ENCODE results near the gene ATP8A1.

ATP8A1 gene

DNA sequence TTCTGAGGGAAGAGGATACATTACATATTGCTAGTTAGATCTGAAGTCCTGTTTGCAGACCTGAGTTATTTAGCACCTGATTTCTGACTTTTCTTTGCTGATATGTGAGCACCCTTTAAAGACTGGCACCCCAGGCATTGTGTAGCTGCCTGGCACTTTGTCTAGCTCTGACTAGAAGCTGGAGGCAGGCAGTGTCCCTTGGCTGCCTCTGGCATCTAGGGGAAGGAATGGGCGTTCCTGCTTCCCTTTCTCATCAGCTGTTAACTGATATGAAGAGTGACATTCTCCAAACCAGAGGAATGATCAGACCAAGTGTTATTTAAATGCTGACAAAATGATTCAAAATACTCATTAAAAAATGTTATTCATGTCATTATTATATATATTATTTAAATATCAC is 289.9 kb downstream of the ATP8A1 start:
- DNase-seq (ENCODE audit: low read depth, low spot score) = no peak

DNA sequence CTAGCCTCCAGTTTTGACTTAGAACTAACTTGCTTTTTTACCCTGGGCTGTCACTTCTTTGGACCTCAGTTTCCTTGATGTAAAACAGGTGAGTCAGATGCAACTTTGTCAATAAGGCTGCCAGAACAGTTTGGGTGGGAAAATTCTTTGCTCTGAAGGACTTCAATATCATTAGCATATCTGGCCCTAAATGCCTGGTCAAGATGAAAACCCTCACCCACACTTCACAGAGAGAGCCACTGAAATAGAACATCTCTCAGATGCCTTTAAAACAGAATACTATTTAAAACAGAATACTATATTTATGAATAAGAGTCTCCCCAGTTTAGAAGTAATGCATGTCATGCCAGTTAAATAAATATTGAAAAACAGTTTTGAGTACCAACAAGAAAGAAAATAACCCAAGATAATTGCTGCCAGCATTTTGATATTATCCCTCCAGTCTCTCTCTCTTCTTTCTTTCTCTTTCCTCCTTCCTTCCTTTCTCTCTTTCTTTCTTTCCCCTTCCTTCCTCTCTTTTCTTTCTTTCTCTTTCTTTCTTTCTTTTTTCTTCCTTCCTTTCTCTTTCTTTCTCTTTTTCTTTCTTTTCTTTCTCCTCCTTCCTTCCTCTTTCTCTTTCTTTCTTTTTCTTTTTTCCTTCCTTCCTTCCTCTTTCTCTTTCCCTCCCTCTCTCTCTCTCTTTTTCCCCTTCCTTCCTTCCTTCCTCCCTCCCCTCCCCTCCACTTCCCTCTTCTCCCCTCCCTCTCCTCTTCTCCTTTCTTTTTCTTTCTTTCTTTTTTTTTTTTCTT is 292.4 kb downstream of the ATP8A1 start:
- DNase-seq (ENCODE audit: low read depth, low spot score) = no peak

DNA sequence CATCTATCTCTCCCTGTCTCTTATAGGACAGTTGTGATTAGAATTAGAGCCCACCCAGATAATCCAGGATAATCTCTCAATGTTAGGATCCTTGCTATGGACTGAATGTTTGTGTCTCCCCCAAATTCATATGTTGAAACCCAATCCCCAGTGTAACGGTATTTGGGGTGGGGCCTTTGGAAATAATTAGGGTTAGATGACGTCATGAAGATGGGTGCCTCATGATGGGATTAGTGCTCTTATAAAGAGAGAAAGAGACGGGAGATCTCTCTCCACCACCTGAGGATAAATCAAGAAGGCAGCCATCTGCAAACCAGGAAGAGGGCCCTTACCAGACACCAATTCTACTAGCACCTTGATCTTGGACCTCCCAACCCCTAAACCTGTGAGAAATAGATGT is 293.3 kb downstream of the ATP8A1 start:
- DNase-seq (ENCODE audit: low read depth, low spot score) = no peak

DNA sequence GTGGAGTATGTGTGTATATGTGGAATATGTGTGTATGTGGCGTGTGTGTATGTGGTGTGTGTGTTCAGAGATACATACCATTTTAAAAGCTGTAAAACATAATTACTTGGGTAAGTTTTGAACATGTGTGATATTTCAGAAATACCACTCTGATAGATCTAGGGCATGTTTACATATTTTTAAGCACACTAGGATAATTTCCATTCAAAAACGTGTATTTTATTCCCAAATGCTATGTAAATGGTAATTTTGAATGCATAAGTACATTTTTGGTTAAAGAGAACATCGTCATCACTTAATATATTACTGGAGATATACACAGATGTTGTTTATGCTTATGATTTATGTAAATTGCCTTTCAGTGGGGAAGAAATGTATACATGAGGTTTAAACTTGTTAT is 294.3 kb downstream of the ATP8A1 start:
- DNase-seq (ENCODE audit: low read depth, low spot score) = no peak

DNA sequence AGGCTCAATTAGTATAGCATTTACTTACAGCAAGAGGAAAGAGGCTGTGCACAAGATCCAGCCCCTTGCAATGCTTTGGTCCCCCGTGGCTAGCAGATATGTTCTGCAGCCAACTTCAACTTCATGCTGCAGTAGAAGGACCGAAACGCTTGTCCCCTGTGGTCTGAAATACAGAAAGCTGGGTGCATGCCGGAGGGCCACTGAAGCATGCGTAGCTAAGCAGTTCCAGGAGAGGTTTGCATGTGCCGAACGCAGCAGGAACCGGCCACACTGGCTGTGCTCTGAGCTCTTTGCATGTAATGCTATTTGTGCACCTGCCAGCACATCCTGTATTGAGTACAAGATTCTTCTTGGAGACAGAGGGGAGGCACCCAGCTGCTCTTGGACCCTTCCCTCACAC is 295.4 kb downstream of the ATP8A1 start:
- DNase-seq (ENCODE audit: low read depth, low spot score) = no peak

DNA sequence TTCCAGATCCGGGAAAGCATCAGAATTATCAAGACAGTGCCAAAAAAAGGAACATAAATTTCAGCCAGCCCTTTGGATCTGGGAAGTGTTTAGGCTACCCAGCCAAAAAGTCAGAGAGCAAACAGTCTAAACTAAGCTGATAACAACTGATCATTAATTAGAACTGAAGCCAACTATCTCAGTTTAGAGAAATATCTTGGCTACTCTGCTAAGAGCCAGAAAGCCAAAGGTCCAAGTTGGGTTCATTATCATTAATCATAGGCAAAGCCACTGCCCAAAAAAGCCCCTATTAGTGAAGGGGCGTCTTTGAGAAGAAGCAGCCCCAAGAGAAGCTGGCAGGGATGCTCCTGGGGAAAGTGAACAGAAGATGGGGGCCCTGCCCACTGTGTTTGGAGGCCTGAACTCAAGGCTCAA is 296.6 kb downstream of the ATP8A1 start:
- DNase-seq (ENCODE audit: low read depth, low spot score) = no peak

DNA sequence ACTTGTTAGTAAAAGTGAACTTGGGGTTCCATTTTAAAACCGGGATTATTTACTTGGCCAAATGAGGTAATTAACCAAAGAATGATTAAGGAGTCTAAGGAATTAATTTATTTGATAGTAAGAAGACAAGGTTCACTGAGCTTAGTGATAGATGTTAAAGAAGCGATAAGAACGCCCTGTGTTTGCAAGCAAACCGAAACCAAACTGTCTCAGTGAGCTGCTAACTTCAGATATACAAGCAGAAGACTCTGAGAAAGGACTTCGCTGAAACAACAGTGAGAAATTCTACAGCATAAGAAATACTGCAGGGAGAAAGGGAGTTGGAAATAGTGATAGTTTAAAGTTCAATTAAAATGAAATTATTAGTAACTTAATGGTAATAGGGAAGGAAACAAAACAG is 297.2 kb downstream of the ATP8A1 start:
- DNase-seq (ENCODE audit: low read depth, low spot score) = no peak
